GM12872 (cell line): ENCODE measurements around the gene TAF11L6.
"Not testable (repeated sequence)": the region's sequence is repeated elsewhere in the genome, so short reads cannot be mapped to it uniquely, and the experiment has no call there.

Experiments used
- CTCF ChIP-seq: IDR thresholded peaks from 3 replicates; pipeline ENCODE4 v1.5.1; 2011; ENCODE audit warnings: low read depth, mild to moderate bottlenecking, low read length, moderate library complexity; ENCODE audit not compliant: insufficient read depth

Gene TAF11L6

GRCh38 chr5:17511775-17512325 lies 16.6 kb upstream of the TAF11L6 start:
- no peak for TF ChIP-seq CTCF

GRCh38 chr5:17518067-17518466 lies 10.4 kb upstream of the TAF11L6 start, which contains the start of gene TAF11L3:
TSS of gene TAF11L3 (plus strand) at chr5:17518367.
- not testable (repeated sequence) for TF ChIP-seq CTCF

GRCh38 chr5:17521501-17521900 lies 7.0 kb upstream of the TAF11L6 start, which contains the start of gene TAF11L4:
TSS of gene TAF11L4 (plus strand) at chr5:17521801.
- TF ChIP-seq CTCF, result not testable (repeated sequence)

- TF ChIP-seq CTCF, result not testable (repeated sequence)
These were observed 3.5 kb upstream of the TAF11L6 start, which contains the start of gene TAF11L5 for GRCh38 chr5:17524935-17525334. TSS of gene TAF11L5 (plus strand) at chr5:17525235.
